Dendritic cell treated with granulocyte-macrophage colony-stimulating factor and Interleukin-4, amounts not matched to agents 40 ng/mL and 50 ng/mL, for 4 days (primary cell): ENCODE data around the gene F2R.
"Not testable (repeated sequence)": the region's sequence is repeated elsewhere in the genome, so short reads cannot be mapped to it uniquely, and the experiment has no call there.

ENCODE experiments used
- H3K27ac Mint-ChIP-seq: one replicate; pipeline ENCODE4 v1.8.0; 2022; ENCODE audit warnings: mild to moderate bottlenecking, mixed read lengths
- H3K27me3 Mint-ChIP-seq: one replicate; pipeline ENCODE4 v1.8.0; 2022; ENCODE audit warnings: mild to moderate bottlenecking, mixed read lengths
- H3K36me3 Mint-ChIP-seq: one replicate; pipeline ENCODE4 v1.8.0; 2022; ENCODE audit warnings: low read depth, mixed read lengths
- H3K4me1 Mint-ChIP-seq: one replicate; pipeline ENCODE4 v1.8.0; 2022; ENCODE audit warnings: low read depth, mixed read lengths
- H3K4me3 Mint-ChIP-seq: one replicate; pipeline ENCODE4 v1.8.0; 2022; ENCODE audit warnings: mild to moderate bottlenecking, moderate library complexity, mixed read lengths
- H3K9me3 Mint-ChIP-seq: one replicate; pipeline ENCODE4 v1.8.0; 2022; ENCODE audit warnings: mixed read lengths
- intact Hi-C: fragments of 100-400 bp; cut with micrococcal nuclease; formaldehyde crosslinking; loops from one replicate; pipeline ENCODE4 v1.15.0; 2022

The F2R gene

DNA sequence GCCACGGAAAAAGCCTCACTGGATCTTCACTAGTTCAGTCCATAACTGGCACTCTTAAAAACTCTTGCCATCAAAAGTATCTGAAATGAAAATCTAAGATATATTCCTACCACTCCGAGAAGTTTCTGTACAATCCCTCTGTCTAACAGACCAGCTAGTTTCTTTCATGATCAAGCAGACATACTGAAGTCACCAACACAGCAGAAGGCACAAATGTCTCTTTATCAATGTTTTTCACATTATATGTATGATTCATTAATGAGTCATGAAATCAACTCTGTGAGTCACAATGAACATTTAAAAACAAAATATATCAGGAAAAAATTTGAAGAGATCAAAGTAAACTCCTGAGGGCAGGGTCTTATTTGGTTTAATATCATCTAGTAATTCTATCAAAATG is 50.8 kb downstream of the F2R start:
- Mint-ChIP-seq H3K36me3 (no peaks in the 10 kb centered on the region), H3K4me3 (no peak overlapping the region), H3K27me3 (no peaks in the 10 kb centered on the region), H3K9me3 (peaks cover 9% of the 10 kb centered on the region), H3K27ac (no peak overlapping the region), H3K4me1 (peaks cover under 1% of the 10 kb centered on the region)
- intact Hi-C loops, result no loop called here

DNA sequence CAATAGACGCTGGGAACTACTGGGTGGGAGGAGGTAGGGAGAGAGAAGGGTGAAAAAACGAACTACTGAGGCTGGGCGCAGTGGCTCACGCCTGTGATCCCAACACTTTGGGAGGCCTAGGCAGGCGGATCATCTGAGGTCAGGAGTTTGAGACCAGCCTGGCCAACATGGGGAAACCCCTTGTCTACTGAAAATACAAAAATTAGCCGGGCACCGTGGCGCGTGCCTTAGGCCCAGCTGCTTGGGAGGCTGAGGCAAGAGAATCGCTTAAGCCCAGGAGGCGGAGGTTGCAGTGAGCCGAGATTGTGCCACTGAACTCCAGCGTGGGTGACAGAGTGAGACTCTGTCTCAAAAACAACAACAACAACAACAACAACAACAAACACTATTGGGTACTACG is 55.1 kb downstream of the F2R start:
- H3K27me3 Mint-ChIP-seq, H3K4me1 Mint-ChIP-seq, H3K4me3 Mint-ChIP-seq, H3K9me3 Mint-ChIP-seq, H3K27ac Mint-ChIP-seq, H3K36me3 Mint-ChIP-seq: not testable (repeated sequence)
- intact Hi-C loops, result loop anchor here (5.0 kb wide), 1 partner anchor 54 kb away; the partner anchor contains the start of gene F2R

DNA sequence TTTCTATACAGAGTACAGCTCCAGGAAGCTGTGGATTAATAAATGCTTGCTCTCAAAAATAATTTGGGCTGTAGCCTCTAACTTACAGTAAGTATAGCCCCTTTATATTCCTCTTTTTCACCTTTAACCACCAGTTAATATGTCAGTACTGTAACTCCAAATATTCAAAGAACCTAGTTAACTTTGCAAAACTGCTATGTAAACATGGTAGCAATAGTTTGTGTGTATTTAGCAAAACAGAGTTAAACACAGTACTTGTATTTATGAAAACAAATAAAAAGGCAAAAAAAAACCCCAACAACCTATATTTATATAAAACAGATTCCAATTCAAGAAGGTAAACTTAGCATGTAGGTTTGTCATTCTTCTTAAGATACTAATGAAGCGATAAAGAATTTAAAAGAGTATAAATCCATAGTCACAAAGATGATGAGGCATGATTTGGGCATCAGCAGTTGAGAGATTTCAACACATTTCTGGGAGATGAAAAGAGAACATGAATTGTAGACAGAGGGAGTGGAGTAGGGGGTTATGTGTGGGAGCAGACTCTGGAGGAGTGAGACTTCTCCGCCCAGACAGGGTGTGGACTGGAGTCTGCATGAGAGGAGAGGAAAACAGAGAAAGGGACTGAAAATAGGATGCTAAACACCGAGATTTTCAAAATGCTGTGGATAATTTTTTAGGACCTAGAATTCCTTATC is 55.9 kb downstream of the F2R start:
- H3K27ac Mint-ChIP-seq, result no peak overlapping the region
- no peaks in the 10 kb centered on the region for H3K36me3 Mint-ChIP-seq
- H3K4me1 Mint-ChIP-seq, result peaks cover 7% of the 10 kb centered on the region
- H3K9me3 Mint-ChIP-seq, result no peaks in the 10 kb centered on the region
- intact Hi-C loops, result loop anchor here (5.0 kb wide), 1 partner anchor 55 kb away; the partner anchor contains the start of gene F2R
- H3K4me3 Mint-ChIP-seq, result no peak overlapping the region
- H3K27me3 Mint-ChIP-seq, result no peaks in the 10 kb centered on the region

DNA sequence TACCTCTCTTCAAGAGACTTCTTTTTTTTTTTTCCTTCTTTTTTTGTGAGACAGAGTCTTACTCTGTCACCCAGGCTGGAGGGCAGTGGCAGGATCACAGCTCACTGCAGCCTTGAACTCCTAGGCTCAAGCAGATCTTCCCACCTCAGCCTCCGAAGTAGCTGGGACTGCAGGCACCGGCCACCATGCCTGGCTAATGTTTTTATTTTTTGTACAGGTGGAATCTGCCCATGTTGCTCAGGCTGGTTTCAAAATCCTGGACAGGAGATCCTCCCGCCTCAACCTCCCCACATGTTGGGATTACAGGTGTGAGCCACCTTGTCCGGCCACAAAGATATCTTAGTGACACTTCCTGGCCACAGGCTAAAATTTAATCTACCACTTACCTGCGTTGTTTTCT is 60.0 kb downstream of the F2R start:
- intact Hi-C loops, result no loop called here
- Mint-ChIP-seq H3K36me3 (no peaks in the 10 kb centered on the region), H3K4me1 (peaks cover 20% of the 10 kb centered on the region), H3K9me3 (no peaks in the 10 kb centered on the region), H3K27me3 (no peaks in the 10 kb centered on the region), H3K4me3 (no peak overlapping the region), H3K27ac (no peak overlapping the region)

DNA sequence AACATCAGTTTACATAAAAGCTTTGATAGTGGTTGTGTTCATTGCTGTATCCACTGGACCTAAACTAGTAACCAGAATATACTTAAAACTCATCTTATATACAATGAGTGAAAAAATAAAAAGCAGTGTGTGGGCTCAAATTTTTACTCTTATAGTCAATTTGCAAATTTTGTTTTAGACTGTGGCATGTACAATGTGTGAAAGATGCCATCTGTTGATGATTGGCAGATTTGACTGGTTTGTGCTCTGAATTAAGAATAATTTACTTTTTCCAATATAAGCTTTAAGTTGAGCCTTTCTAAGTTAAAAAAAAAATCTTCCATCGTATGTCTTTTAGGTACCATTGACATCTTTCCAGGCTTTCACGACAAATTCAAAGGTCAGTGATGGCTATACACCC is 60.5 kb downstream of the F2R start:
- intact Hi-C loops, result no loop called here
- no peaks in the 10 kb centered on the region for H3K9me3 Mint-ChIP-seq
- H3K4me3 Mint-ChIP-seq, result no peak overlapping the region
- H3K36me3 Mint-ChIP-seq, result no peaks in the 10 kb centered on the region
- H3K27ac Mint-ChIP-seq, result no peak overlapping the region
- no peaks in the 10 kb centered on the region for H3K27me3 Mint-ChIP-seq
- H3K4me1 Mint-ChIP-seq, result peaks cover 20% of the 10 kb centered on the region

DNA sequence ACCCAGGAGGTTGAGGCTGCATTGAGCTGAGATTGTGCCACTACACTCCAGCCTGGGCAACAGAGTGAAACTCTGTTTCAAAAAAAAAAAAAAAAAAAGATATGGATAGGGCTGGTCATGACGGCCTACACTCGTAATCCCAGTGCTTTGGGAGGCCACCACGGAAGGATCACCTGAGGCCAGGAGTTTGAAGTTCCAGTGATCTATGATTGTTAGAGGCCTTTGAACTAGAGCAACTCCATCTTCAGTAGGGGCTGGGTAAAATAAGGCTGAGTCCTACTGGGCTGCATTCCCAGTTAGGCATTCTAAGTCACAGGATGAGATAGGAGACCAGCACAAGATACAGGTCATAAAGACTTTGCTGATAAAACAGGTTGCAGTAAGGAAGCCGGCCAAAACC is 64.7 kb downstream of the F2R start:
- H3K4me3 Mint-ChIP-seq, H3K9me3 Mint-ChIP-seq, H3K27ac Mint-ChIP-seq, H3K36me3 Mint-ChIP-seq, H3K27me3 Mint-ChIP-seq, intact Hi-C loops: not testable (repeated sequence)
- peaks cover 18% of the 10 kb centered on the region for H3K4me1 Mint-ChIP-seq

DNA sequence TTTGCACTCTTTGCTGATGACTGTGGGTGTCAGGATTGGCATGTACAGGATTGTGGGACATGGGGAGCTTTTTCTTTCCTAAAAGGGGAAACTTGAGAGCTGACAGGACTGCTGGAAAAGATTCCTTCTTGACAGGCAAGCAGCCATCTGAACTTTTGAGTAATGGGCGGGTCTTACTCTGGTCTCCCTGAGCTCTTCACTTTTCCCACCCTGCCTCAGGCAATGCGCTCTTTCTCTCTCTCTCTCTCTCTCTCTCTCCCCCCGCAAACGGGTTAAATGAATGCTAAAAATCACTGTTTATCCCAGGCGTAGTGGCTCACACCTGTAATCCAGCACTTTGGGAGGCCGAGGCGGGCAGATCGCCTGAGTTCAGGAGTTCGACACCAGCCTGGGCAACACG is 65.8 kb downstream of the F2R start:
- Mint-ChIP-seq H3K9me3 (no peaks in the 10 kb centered on the region), H3K4me1 (peaks cover 18% of the 10 kb centered on the region), H3K27ac (no peak overlapping the region), H3K27me3 (no peaks in the 10 kb centered on the region), H3K36me3 (no peaks in the 10 kb centered on the region), H3K4me3 (no peak overlapping the region)
- intact Hi-C loops, result no loop called here

DNA sequence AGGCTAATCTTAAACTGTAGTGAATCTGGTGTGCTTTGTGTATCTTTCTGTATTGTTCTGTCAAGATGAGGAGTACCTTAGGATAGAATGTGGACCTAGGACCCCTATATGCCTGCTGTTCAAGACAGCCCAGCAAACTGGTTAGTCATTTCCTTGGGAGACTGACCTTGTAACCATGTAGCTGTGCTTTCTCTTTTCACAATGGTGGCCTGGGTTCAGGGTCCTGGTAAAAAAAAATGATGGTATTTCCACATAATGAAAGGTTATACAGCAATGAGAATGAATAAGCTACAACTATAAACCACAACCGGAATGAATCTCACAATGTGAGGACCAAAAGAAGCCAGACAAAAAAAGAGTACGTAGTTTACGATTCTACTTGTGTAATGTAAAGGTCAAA is 66.5 kb downstream of the F2R start:
- intact Hi-C loops, result no loop called here
- H3K4me1 Mint-ChIP-seq, result peaks cover 18% of the 10 kb centered on the region

More for the DNA sequence above, 66.5 kb downstream of the F2R start:
- H3K4me3 Mint-ChIP-seq, result no peak overlapping the region
- no peaks in the 10 kb centered on the region for H3K27me3 Mint-ChIP-seq
- H3K27ac Mint-ChIP-seq, result no peak overlapping the region
- no peaks in the 10 kb centered on the region for H3K9me3 Mint-ChIP-seq
- no peaks in the 10 kb centered on the region for H3K36me3 Mint-ChIP-seq
